Fibroblast of pulmonary artery (primary cell): Measurements from ENCODE around the gene FAM171A1.
"Not testable (repeated sequence)": the region's sequence is repeated elsewhere in the genome, so short reads cannot be mapped to it uniquely, and the experiment has no call there.

Experiments used
- DNase-seq: peaks from one replicate; pipeline ENCODE4 v3.0.0-alpha.2; 2010; ENCODE audit warnings: low read depth
- H3K4me3 ChIP-seq: replicated peaks from 2 replicates; pipeline ENCODE4 v1.5.1; 2011; ENCODE audit warnings: low read depth, mild to moderate bottlenecking, control low read depth, low read length, moderate library complexity
- CTCF ChIP-seq: IDR thresholded peaks from 2 replicates; pipeline ENCODE4 v1.5.1; 2011; ENCODE audit warnings: mild to moderate bottlenecking, control low read depth, low read length, inconsistent platforms; ENCODE audit errors: missing control alignments

The FAM171A1 gene

GRCh38 chr10:15290150-15290549, 80.9 kb downstream of the FAM171A1 start:
- TF ChIP-seq CTCF, result no peak
- DNase-seq, result no peak

GRCh38 chr10:15280974-15281373, 90.1 kb downstream of the FAM171A1 start:
- no peak for TF ChIP-seq CTCF
- H3K4me3 ChIP-seq, result no peak overlapping the region
- no peak for DNase-seq

More at GRCh38 chr10:15290150-15290549, 80.9 kb downstream of the FAM171A1 start:
- H3K4me3 ChIP-seq, result no peak overlapping the region

GRCh38 chr10:15280462-15280861, 90.6 kb downstream of the FAM171A1 start:
- DNase-seq, result peak; percentile 50
- H3K4me3 ChIP-seq, result no peak overlapping the region
- no peak for TF ChIP-seq CTCF

GRCh38 chr10:15279236-15279635, 91.9 kb downstream of the FAM171A1 start:
- no peak for DNase-seq
- no peak overlapping the region for H3K4me3 ChIP-seq
- no peak for TF ChIP-seq CTCF

- DNase-seq, result no peak
- no peak for TF ChIP-seq CTCF
- no peak overlapping the region for H3K4me3 ChIP-seq
These were observed 92.3 kb downstream of the FAM171A1 start for GRCh38 chr10:15278786-15279185.

- peak; percentile 35 for DNase-seq
- not testable (repeated sequence) for H3K4me3 ChIP-seq
These were observed 95.0 kb downstream of the FAM171A1 start for GRCh38 chr10:15276039-15276438.

GRCh38 chr10:15269838-15270237, 101.3 kb downstream of the FAM171A1 start:
- not testable (repeated sequence) for DNase-seq, H3K4me3 ChIP-seq

- no peak overlapping the region for H3K4me3 ChIP-seq
- DNase-seq, result no peak
- TF ChIP-seq CTCF, result peak; percentile 19
These were observed 103.6 kb downstream of the FAM171A1 start for GRCh38 chr10:15267496-15267895.
